ENCODE data around the gene ATP6V1D.

GRCh38 chr14:67311868-67312267 lies 47.7 kb downstream of the ATP6V1D start:
- TF ChIP-seq CTCF (conservative IDR thresholded peaks at IDR 0.05; ENCODE audit: low read depth, low read length), result no peak
- no peak for TF ChIP-seq EZH2phosphoT487 (IDR thresholded peaks at IDR 0.05; ENCODE audit: borderline replicate concordance, low read length)
- TF ChIP-seq EZH2 (IDR thresholded peaks at IDR 0.05; ENCODE audit: low read length, unreplicated experiment), result no peak

All from PC-3 (cell line).